NT2/D1 (cell line): ENCODE results near the gene PSMC5.

Experiments
- SUZ12 ChIP-seq: IDR thresholded peaks from 2 replicates; pipeline ENCODE4 v1.6.1; 2011; ENCODE audit not compliant: insufficient read length, insufficient read depth; ENCODE audit errors: extremely low read depth
- YY1 ChIP-seq: IDR thresholded peaks from 2 replicates; pipeline ENCODE4 v1.6.1; 2011; ENCODE audit not compliant: insufficient read length, insufficient read depth
- ZNF274 ChIP-seq: IDR thresholded peaks from 2 replicates; pipeline ENCODE4 v1.6.1; 2011; ENCODE audit warnings: mild to moderate bottlenecking, low read depth, low read length

- TF ChIP-seq ZNF274 (no peak), SUZ12 (no peak), YY1 (no peak)
Observed at GRCh38 chr17:63845509-63845908, 18.3 kb downstream of the PSMC5 start.
